ENCODE results near the gene PAPSS1. TPM values are rescaled to one million over a fixed set of nuclear protein-coding genes. Genes with fewer than 3 reads are reported as not detected.
"Not testable (repeated sequence)": the region's sequence is repeated elsewhere in the genome, so short reads cannot be mapped to it uniquely, and the experiment has no call there.

The PAPSS1 gene
- total RNA-seq, 4 donors from 2014 or later = 30.8 to 54.1 (median 36.0) TPM

DNA sequence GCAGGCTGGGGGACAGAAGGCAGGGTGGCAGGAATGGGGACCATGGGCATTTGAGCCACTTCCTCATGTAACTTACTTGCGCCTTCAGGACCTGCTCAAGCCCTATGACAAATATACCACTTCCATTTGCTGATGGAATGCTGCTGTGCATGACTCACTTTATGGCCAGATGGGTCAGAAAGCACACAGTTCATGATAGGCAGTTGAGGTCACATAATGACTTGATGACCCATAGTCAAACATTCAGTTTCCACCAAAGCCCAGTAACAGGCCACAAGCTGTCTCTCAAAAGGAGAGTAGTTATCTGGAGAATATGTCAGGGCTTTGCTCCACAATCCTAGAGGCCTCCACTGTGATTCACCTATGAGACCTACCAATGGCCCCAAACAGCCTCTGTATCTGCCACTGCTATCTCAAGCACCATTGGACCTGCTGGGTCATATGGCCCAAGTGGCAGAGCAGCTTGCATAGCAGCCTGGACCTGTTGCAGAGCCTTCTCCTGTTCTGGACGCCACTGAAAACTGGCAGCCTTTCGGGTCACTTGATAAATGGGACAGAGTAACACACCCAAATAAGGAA is 5.3 kb upstream of the PAPSS1 start:
- WGBS, 2 donors = 96 to 100% methylated on average over 1 to 3 of the region's 3 CpGs
- no peaks in the 10 kb centered on the region for H3K9me3 ChIP-seq
- no peak for DNase-seq
- H3K27me3 ChIP-seq = no peaks in the 10 kb centered on the region
- no peak overlapping the region for H3K27ac ChIP-seq
- TF ChIP-seq, protein P1, sequence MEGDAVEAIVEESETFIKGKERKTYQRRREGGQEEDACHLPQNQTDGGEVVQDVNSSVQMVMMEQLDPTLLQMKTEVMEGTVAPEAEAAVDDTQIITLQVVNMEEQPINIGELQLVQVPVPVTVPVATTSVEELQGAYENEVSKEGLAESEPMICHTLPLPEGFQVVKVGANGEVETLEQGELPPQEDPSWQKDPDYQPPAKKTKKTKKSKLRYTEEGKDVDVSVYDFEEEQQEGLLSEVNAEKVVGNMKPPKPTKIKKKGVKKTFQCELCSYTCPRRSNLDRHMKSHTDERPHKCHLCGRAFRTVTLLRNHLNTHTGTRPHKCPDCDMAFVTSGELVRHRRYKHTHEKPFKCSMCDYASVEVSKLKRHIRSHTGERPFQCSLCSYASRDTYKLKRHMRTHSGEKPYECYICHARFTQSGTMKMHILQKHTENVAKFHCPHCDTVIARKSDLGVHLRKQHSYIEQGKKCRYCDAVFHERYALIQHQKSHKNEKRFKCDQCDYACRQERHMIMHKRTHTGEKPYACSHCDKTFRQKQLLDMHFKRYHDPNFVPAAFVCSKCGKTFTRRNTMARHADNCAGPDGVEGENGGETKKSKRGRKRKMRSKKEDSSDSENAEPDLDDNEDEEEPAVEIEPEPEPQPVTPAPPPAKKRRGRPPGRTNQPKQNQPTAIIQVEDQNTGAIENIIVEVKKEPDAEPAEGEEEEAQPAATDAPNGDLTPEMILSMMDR (IDR thresholded peaks at IDR 0.05) = no peak
- no peak for TF ChIP-seq POLR2A (IDR thresholded peaks at IDR 0.05)
- intact Hi-C loops (cut with DNase I) = no loop called here
- H3K36me3 ChIP-seq = no peaks in the 10 kb centered on the region
- peaks cover 0 to 9% (median 0%) of the 10 kb centered on the region in 3 donors for H3K4me1 ChIP-seq
- H3K4me3 ChIP-seq = no peak overlapping the region

DNA sequence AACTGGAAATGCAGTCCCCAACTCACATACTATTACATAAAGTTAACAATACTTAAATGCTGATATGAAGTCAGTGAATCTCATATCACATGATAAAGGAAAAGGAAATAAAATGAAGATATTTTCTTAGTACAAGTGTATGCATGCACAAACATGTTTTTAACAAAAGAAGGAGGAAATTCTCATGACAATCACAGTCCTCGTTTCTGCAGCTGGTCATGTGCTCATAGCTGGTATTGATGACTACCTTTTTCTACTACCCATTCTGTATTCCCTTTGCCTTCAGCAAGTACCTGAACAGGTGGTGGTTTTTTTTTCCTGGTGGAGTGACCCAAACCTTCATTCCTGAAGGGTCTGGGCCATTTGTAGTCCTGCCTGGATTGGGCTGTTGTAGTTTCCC is 3.3 kb upstream of the PAPSS1 start:
- H3K27me3 ChIP-seq; DNase-seq; intact Hi-C loops (cut with DNase I); H3K36me3 ChIP-seq; H3K27ac ChIP-seq; H3K9me3 ChIP-seq; H3K4me3 ChIP-seq: not testable (repeated sequence)
- H3K4me1 ChIP-seq = peaks cover 0 to 21% (median 9%) of the 10 kb centered on the region in 3 donors
- 24 to 43% methylated on average over 1 of the region's 1 CpG for WGBS, 2 donors

DNA sequence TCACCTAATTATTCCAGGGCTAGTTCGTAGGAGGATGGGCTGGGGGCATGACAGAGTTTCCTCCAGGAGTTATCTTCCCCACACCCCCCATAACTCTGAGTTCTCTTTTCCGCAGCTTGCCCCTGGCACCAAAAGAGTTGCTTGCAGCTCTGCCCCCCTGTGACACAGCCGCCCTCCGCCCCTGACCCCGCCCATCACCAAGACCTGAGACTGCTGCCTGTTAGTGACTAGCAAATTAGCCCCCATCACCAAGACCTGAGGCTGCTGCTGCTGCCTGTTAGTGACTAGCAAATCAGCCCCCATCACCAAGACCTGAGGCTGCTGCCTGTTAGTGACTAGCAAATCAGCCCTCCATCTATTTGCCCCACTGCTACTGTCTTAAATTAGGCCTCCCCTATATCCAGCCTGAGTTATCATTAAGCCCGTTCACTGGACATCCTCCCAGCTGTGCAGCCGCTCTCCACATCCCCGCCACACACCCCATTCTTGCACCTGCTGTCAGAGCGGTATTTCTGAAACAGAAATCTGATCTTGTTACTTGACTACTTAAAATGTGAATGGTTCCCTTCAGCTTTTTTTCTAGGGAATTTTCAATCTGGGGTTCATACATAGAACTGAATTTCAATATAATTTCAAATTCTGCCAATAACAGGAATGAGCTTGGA is 1.5 kb upstream of the PAPSS1 start:
- intact Hi-C loops (cut with DNase I) = no loop called here
- no peaks in the 10 kb centered on the region for H3K9me3 ChIP-seq
- H3K36me3 ChIP-seq = no peaks in the 10 kb centered on the region
- peak overlapping the region in 3 of 4 donors; percentile 87 to 95 (median 95) for H3K4me3 ChIP-seq
- no peak for TF ChIP-seq POLR2A (IDR thresholded peaks at IDR 0.05)
- TF ChIP-seq, protein P1 (IDR thresholded peaks at IDR 0.05) = no peak
- no peaks in the 10 kb centered on the region for H3K27me3 ChIP-seq
- peak; percentile 4 for DNase-seq
- H3K27ac ChIP-seq = peak overlapping the region in 1 of 4 donors; percentile 10
- peaks cover 0 to 39% (median 9%) of the 10 kb centered on the region in 3 donors for H3K4me1 ChIP-seq
- 73 to 77% methylated on average over 5 to 6 of the region's 9 CpGs for WGBS, 2 donors

DNA sequence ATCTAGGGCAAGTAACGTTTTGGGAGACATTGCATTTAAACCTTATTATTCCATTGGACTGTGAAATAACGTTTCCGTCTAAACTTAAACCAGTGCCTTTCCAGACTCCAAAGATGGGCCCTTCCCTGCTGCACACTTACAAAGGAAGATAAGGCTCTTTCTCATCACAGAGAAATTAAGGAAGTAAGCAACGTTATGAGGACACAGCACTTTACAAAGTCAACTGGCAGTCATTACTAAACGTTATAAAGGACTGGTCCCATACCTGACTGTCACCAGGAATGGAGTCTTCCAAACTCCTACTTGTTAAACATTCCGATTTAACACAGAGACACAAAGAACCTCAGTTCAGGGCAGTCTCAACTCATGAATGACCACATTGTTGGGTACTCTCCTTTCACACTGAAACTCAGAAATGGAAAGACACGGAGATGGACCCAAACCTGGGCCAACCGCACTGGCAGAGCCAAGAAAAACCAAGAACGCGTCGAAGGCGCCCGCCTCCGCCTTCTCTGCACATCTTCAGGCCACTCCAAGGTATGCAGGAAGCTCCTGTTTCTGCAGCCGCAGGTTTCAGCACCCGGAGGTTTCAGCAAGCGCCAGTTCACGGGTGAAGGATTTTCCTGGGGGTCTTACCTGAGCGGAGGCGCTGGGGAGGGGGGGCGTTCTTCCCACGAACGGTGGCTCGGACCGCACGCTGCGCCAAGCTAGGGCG is 670 bp downstream of the PAPSS1 start:
- intact Hi-C loops (cut with DNase I) = no loop called here
- DNase-seq = no peak
- no peak for TF ChIP-seq POLR2A (IDR thresholded peaks at IDR 0.05)
- TF ChIP-seq, protein P1 (IDR thresholded peaks at IDR 0.05) = no peak
- Histone ChIP-seq H3K27ac (peak overlapping the region; percentile 85 to 95 (median 92)), H3K9me3 (no peaks in the 10 kb centered on the region), H3K36me3 (no peaks in the 10 kb centered on the region), H3K4me3 (peak overlapping the region; percentile 77 to 95 (median 91)), H3K4me1 (peaks cover 0 to 42% (median 9%) of the 10 kb centered on the region in 3 donors), H3K27me3 (no peaks in the 10 kb centered on the region)
- WGBS, 2 donors = 1 to 5% methylated on average over 14 to 23 of the region's 28 CpGs

DNA sequence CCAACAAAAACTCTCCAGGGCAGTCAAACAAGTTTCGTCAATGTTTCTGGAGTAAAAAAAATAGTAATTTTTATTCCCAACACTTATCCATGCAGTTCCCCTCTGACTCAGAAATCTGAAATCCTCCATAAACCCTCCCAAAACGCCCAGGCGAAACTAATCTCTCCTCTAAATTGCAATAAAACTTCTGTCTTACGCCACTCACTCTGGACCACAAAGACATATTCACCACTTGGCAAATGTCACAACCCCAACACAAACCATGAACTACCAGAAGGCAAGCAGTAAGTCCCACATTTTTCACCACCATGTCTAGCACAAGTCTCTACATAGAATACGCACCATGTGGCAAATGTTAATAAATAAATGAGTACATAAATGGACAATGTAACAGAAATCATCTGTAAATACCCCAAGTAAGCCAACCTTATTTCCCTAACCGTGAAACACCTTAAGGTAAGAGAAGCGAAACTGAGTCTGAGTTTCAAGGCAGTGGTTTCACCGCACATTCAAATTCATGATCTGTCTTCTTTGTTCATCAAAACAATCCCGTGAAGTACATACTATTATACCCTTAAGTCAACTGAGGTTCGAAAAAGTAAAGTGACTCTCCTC is 1.6 kb downstream of the PAPSS1 start:
- 52 to 58% methylated on average over 10 of the region's 10 CpGs for WGBS, 2 donors
- H3K36me3 ChIP-seq = no peaks in the 10 kb centered on the region
- H3K4me1 ChIP-seq = peaks cover 0 to 42% (median 9%) of the 10 kb centered on the region in 3 donors
- peak overlapping the region; percentile 3 to 95 (median 82) for H3K4me3 ChIP-seq
- DNase-seq = no peak
- no peaks in the 10 kb centered on the region for H3K27me3 ChIP-seq
- TF ChIP-seq, protein P1 (IDR thresholded peaks at IDR 0.05) = no peak
- TF ChIP-seq POLR2A (IDR thresholded peaks at IDR 0.05) = no peak
- no peaks in the 10 kb centered on the region for H3K9me3 ChIP-seq
- peak overlapping the region in 3 of 4 donors; percentile 37 to 93 (median 91) for H3K27ac ChIP-seq
- intact Hi-C loops (cut with DNase I) = no loop called here

All from esophagus squamous epithelium (tissue), 5 donors.